Activated B cell treated with CpG ODN at 0.5 μM for 24 hours (primary cell): ENCODE data around the gene LPAR2. TPM values are rescaled to one million over a fixed set of nuclear protein-coding genes. Genes with fewer than 3 reads are reported as not detected.

Experiments used
- ATAC-seq: fragments of 200-7000 bp; cut with Tn5 transposase; one replicate; pipeline ENCODE4 v1.10.0; 2021; ENCODE audit warnings: low read depth, mild to moderate bottlenecking, moderate library complexity
- CTCF ChIA-PET: fragments of 350-600 bp; sonication (Branson Sonifier 250); formaldehyde crosslinking; loops from one replicate; lab custom pipeline; 2021; ENCODE audit warnings: antibody characterized with exemption; lab: Charles Lee
- POLR2A ChIA-PET: fragments of 350-600 bp; sonication (Branson Sonifier 250); formaldehyde crosslinking; loops from one replicate; lab custom pipeline; 2021; ENCODE audit warnings: antibody characterized with exemption; lab: Charles Lee
- DNase-seq: peaks from one replicate; pipeline ENCODE4 v3.0.0; 2022
- H3K27ac Mint-ChIP-seq: one replicate; pipeline ENCODE4 v1.8.0; 2020; ENCODE audit warnings: mixed read lengths
- H3K27me3 Mint-ChIP-seq: one replicate; pipeline ENCODE4 v1.8.0; 2021; ENCODE audit warnings: mixed read lengths
- H3K36me3 Mint-ChIP-seq: one replicate; pipeline ENCODE4 v1.8.0; 2021; ENCODE audit warnings: low read depth, mixed read lengths
- H3K4me1 Mint-ChIP-seq: one replicate; pipeline ENCODE4 v1.8.0; 2021; ENCODE audit warnings: mixed read lengths
- H3K4me3 Mint-ChIP-seq: one replicate; pipeline ENCODE4 v1.8.0; 2020; ENCODE audit warnings: mild to moderate bottlenecking, mixed read lengths
- H3K9me3 Mint-ChIP-seq: one replicate; pipeline ENCODE4 v1.8.0; 2020; ENCODE audit warnings: mixed read lengths
- intact Hi-C: fragments of 100-400 bp; cut with micrococcal nuclease; formaldehyde crosslinking; loops from one replicate; pipeline ENCODE4 v1.15.1; 2024
- total RNA-seq: library from RNA; stranded (reverse); gene quantifications from 2 replicates; pipeline ENCODE4 v1.2.3, GENCODE V29; 2022
- TF ChIP-seq, protein P1 (sequence below): fragments of 200-600 bp; IDR thresholded peaks from one replicate; pipeline ENCODE4 v1.8.0; 2022; ENCODE audit warnings: antibody characterized with exemption, mild to moderate bottlenecking

LPAR2 gene
- total RNA-seq, 1 donor from 2014 or later, result 33.7 TPM

DNA sequence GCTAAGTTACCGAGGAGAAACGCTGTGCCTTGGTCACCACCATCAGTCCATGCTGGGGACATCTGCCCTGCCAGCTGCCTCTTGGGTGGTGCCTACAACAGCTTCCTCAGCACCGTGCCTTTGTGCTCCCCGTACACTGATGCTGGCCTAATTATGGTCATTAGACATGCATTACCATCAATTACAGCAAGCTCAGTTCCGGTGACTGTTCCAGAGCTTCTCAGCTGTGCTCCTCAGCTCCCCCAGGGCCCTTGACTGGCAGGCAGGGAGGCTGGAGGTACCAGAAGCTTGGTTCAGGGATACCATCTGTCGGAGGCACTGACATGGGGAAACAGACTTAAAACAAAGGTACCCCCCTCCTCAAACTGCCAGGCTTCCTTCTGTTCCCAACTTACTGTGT, 49.8 kb downstream of the LPAR2 start:
- Mint-ChIP-seq H3K27ac (no peak overlapping the region), H3K4me1 (no peaks in the 10 kb centered on the region), H3K4me3 (no peak overlapping the region), H3K36me3 (peaks cover 1% of the 10 kb centered on the region), H3K27me3 (no peaks in the 10 kb centered on the region), H3K9me3 (no peaks in the 10 kb centered on the region)
- TF ChIP-seq, protein P1, sequence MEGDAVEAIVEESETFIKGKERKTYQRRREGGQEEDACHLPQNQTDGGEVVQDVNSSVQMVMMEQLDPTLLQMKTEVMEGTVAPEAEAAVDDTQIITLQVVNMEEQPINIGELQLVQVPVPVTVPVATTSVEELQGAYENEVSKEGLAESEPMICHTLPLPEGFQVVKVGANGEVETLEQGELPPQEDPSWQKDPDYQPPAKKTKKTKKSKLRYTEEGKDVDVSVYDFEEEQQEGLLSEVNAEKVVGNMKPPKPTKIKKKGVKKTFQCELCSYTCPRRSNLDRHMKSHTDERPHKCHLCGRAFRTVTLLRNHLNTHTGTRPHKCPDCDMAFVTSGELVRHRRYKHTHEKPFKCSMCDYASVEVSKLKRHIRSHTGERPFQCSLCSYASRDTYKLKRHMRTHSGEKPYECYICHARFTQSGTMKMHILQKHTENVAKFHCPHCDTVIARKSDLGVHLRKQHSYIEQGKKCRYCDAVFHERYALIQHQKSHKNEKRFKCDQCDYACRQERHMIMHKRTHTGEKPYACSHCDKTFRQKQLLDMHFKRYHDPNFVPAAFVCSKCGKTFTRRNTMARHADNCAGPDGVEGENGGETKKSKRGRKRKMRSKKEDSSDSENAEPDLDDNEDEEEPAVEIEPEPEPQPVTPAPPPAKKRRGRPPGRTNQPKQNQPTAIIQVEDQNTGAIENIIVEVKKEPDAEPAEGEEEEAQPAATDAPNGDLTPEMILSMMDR, result no peak
- ATAC-seq (no peak), DNase-seq (no peak)
- intact Hi-C loops, result no loop called here
- ChIA-PET CTCF (no interaction called here), POLR2A (no interaction called here)

DNA sequence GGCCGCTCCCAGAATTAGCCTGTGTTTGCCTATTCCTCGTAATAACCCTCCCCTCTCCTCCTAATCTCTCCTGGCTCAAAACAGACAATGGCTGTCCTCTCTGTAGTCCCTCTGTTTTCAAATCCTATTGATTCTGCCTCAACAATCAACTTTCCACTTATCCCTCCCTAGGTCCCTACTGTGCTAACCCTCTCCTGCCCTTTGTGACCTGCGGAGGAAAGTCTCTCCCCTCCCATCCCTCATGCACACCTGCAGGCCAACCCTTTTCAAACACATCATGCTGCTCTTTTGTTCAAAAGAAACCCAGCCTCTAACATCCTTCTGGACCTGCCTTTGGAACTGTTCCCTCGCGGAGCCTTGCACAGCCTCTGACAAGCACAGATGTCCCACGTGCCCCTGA, 52.6 kb downstream of the LPAR2 start:
- no peak overlapping the region for H3K27ac Mint-ChIP-seq
- CTCF ChIA-PET, result no interaction called here

More for the DNA sequence above, 52.6 kb downstream of the LPAR2 start:
- H3K4me1 Mint-ChIP-seq, result no peaks in the 10 kb centered on the region
- intact Hi-C loops, result no loop called here
- TF ChIP-seq, protein P1, result no peak
- POLR2A ChIA-PET, result interaction anchor here (0.6 kb wide), 1 partner anchor 40 kb away, joined by 5 read pairs; no protein-coding TSS in a partner anchor
- H3K4me3 Mint-ChIP-seq, result no peak overlapping the region
- no peak for ATAC-seq
- no peaks in the 10 kb centered on the region for H3K9me3 Mint-ChIP-seq
- H3K36me3 Mint-ChIP-seq, result peaks cover 2% of the 10 kb centered on the region
- no peaks in the 10 kb centered on the region for H3K27me3 Mint-ChIP-seq
- DNase-seq, result no peak

Other genes with a start within 250 kb of the LPAR2 start
- gene GATAD2A, start 222.5 kb downstream of the LPAR2 start, total RNA-seq, result 116 and 126 TPM in 2 replicates
- 4.0 and 4.3 TPM in 2 replicates for gene TSSK6, start 112.7 kb downstream of the LPAR2 start, total RNA-seq
- 294 and 317 TPM in 2 replicates for gene NDUFA13, start 112.0 kb downstream of the LPAR2 start, total RNA-seq
- gene YJEFN3, start 99.3 kb downstream of the LPAR2 start, total RNA-seq, result 7.8 and 9.1 TPM in 2 replicates
- 0.27 and 0.29 TPM in 2 replicates for gene CILP2, start 90.0 kb downstream of the LPAR2 start, total RNA-seq
- gene PBX4, start 9.5 kb downstream of the LPAR2 start, total RNA-seq, result 19.4 and 21.8 TPM in 2 replicates
- gene GMIP, start 15.4 kb upstream of the LPAR2 start, total RNA-seq, result 129 and 130 TPM in 2 replicates
- 125 and 135 TPM in 2 replicates for gene ATP13A1, start 35.5 kb upstream of the LPAR2 start, total RNA-seq
- 45.6 and 52.6 TPM in 2 replicates for gene ZNF101, start 40.6 kb upstream of the LPAR2 start, total RNA-seq
- gene ZNF14, start 104.9 kb upstream of the LPAR2 start, total RNA-seq, result 11.8 and 13.4 TPM in 2 replicates
- 67.1 and 78.6 TPM in 2 replicates for gene ZNF506, start 193.5 kb upstream of the LPAR2 start, total RNA-seq
- 24.7 and 26.3 TPM in 2 replicates for gene ZNF253, start 237.7 kb upstream of the LPAR2 start, total RNA-seq